MCF 10A (cell line): Measurements from ENCODE around the gene FAM13A. TPM values are rescaled to one million over a fixed set of nuclear protein-coding genes. Genes with fewer than 3 reads are reported as not detected.

ENCODE experiments used
- BruUV-seq: library from RNA; stranded (reverse); fragments of 400-500 nt; replicated peaks from 2 replicates; lab custom pipeline; 2021; lab: Mats Ljungman, UMichigan
- CTCF ChIA-PET: fragments of 300-600 bp; sonication (Branson Sonifier 250); formaldehyde crosslinking; extraction: SDS; loops from one replicate; lab custom pipeline; 2021; ENCODE audit warnings: antibody characterized with exemption, inconsistent platforms; lab: Yijun Ruan, JAX
- POLR2A ChIA-PET: fragments of 300-600, 350-650 bp; sonication (Branson Sonifier 250); formaldehyde crosslinking; extraction: SDS; loops from one replicate; lab custom pipeline; 2020; ENCODE audit warnings: antibody characterized with exemption, inconsistent platforms; lab: Yijun Ruan, JAX
- DNase-seq: peaks from one replicate; pipeline ENCODE4 v3.0.0-alpha.2; 2018; ENCODE audit not compliant: unreplicated experiment
- H3K27ac Mint-ChIP-seq: one replicate; pipeline ENCODE4 v1.8.0; 2022; ENCODE audit warnings: mild to moderate bottlenecking, low read depth, mixed read lengths; ENCODE audit not compliant: unreplicated experiment
- H3K27me3 Mint-ChIP-seq: one replicate; pipeline ENCODE4 v1.8.0; 2022; ENCODE audit warnings: mixed read lengths; ENCODE audit not compliant: insufficient read depth, unreplicated experiment
- H3K36me3 Mint-ChIP-seq: one replicate; pipeline ENCODE4 v1.8.0; 2022; ENCODE audit warnings: mild to moderate bottlenecking, moderate library complexity, mixed read lengths; ENCODE audit not compliant: insufficient read depth, unreplicated experiment
- H3K4me1 Mint-ChIP-seq: one replicate; pipeline ENCODE4 v1.8.0; 2022; ENCODE audit warnings: mixed read lengths; ENCODE audit not compliant: insufficient read depth, unreplicated experiment
- H3K4me3 Mint-ChIP-seq: one replicate; pipeline ENCODE4 v1.8.0; 2022; ENCODE audit warnings: mild to moderate bottlenecking, moderate library complexity, mixed read lengths; ENCODE audit not compliant: unreplicated experiment
- H3K9me3 Mint-ChIP-seq: one replicate; pipeline ENCODE4 v1.8.0; 2022; ENCODE audit warnings: mixed read lengths; ENCODE audit not compliant: unreplicated experiment
- intact Hi-C: fragments of 100-400 bp; cut with micrococcal nuclease; formaldehyde crosslinking; loops from 2 replicates; pipeline ENCODE4 v1.14.1; 2022
- total RNA-seq: library from RNA; stranded (reverse); gene quantifications from 2 replicates; pipeline ENCODE4 v1.2.3, GENCODE V29; 2022
- TF ChIP-seq, protein P1 (sequence below): fragments of 200-600 bp; IDR thresholded peaks from one replicate; pipeline ENCODE4 v1.8.0; 2022; ENCODE audit warnings: antibody characterized with exemption, mild to moderate bottlenecking; ENCODE audit not compliant: unreplicated experiment

FAM13A gene
- total RNA-seq, 1 experiment from 2014 or later = 11.1 TPM

DNA sequence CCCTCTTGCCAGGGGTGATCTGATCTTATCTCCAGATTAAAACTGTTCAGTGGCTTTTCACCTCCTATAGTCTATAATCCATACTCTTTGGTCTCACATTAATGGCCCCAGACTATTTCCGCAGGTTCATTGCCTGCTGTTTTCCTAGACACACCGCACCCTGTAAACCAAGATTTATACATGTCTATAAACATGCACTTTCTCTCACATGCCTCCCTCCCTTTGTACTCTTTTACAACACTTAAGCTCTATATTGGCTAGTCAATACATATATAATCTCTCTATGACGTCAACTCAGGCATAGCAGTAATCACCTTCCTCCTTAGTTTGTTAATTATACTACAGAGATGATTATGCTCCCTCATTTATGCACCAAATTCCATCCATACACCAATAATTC, 188.5 kb downstream of the FAM13A start:
- intact Hi-C loops = no loop called here
- no peaks in the 10 kb centered on the region for H3K27me3 Mint-ChIP-seq
- H3K4me3 Mint-ChIP-seq = no peak overlapping the region
- ChIA-PET POLR2A (no interaction called here), CTCF (no interaction called here)
- peaks cover 7% of the 10 kb centered on the region for H3K9me3 Mint-ChIP-seq
- H3K36me3 Mint-ChIP-seq = peaks cover 6% of the 10 kb centered on the region
- H3K27ac Mint-ChIP-seq = no peak overlapping the region
- peaks cover 7% of the 10 kb centered on the region for H3K4me1 Mint-ChIP-seq
- no TSS peak for BruUV-seq
- no peak for DNase-seq
- TF ChIP-seq, protein P1, sequence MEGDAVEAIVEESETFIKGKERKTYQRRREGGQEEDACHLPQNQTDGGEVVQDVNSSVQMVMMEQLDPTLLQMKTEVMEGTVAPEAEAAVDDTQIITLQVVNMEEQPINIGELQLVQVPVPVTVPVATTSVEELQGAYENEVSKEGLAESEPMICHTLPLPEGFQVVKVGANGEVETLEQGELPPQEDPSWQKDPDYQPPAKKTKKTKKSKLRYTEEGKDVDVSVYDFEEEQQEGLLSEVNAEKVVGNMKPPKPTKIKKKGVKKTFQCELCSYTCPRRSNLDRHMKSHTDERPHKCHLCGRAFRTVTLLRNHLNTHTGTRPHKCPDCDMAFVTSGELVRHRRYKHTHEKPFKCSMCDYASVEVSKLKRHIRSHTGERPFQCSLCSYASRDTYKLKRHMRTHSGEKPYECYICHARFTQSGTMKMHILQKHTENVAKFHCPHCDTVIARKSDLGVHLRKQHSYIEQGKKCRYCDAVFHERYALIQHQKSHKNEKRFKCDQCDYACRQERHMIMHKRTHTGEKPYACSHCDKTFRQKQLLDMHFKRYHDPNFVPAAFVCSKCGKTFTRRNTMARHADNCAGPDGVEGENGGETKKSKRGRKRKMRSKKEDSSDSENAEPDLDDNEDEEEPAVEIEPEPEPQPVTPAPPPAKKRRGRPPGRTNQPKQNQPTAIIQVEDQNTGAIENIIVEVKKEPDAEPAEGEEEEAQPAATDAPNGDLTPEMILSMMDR = no peak

DNA sequence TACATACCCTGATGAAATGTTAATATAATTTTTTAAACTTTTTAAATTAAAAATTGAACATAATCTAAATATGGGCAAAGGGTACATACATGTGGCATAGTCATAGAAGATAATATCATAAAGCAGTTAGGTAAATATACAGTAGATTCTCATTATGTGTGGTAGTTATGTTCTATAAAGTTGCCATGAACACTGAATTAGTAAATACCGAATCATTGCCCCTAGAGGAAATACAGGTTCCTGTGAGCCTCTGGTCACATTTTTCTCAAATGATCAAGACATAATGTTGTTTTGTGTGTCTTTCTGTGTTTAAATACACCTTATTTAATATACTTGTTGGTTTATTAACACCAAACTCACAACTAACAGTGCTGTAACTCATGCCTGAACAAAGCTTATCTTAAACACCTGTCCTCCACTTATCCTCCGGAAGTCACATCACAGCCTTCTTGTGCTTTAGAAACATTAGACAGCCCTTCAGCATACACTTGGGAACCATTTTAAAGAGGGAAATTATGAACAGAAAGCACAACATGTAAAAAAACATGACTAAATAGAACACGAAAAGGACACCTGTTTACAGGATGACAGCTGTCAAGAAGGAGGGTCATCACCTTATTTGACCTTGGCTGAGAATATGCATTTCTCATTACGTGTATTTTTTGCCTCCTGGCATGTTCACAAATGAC, 190.0 kb downstream of the FAM13A start:
- Mint-ChIP-seq H3K27ac (peak overlapping the region; percentile 79), H3K36me3 (peaks cover 6% of the 10 kb centered on the region), H3K9me3 (peaks cover 7% of the 10 kb centered on the region), H3K4me3 (no peak overlapping the region), H3K4me1 (peaks cover 7% of the 10 kb centered on the region), H3K27me3 (no peaks in the 10 kb centered on the region)
- BruUV-seq = TSS peak; percentile 85
- POLR2A ChIA-PET = no interaction called here
- TF ChIP-seq, protein P1 = no peak
- intact Hi-C loops = no loop called here
- CTCF ChIA-PET = no interaction called here
- peak; percentile 21 for DNase-seq

DNA sequence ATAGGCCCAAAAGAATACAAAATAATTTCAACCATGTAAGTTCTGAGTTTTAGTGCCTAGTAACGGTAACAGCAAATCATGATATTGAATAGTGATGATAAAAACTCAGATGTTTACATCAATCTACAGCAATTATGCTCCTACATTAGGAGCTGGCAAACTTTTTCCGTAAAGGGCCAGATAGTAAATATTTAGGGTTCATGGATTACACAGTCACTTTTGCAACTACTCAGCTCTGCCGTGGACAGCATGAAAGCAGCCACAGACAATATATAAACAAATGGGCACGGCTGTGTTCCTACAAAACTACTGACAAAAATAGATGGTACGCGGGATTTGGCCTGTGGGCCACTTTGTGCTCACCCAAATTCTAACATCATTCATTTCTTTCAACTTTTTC, 191.5 kb downstream of the FAM13A start:
- H3K4me3 Mint-ChIP-seq = no peak overlapping the region
- H3K36me3 Mint-ChIP-seq = peaks cover 6% of the 10 kb centered on the region
- peak; percentile 34 for DNase-seq
- BruUV-seq = no TSS peak
- intact Hi-C loops = no loop called here
- peak overlapping the region; percentile 82 for H3K27ac Mint-ChIP-seq
- ChIA-PET POLR2A (interaction anchor here (0.7 kb wide), 1 partner anchor 9 kb away, joined by 3 read pairs; no protein-coding TSS in a partner anchor), CTCF (interaction anchor here (1.1 kb wide), 1 partner anchor 158 kb away, joined by 3 read pairs; no protein-coding TSS in a partner anchor)
- TF ChIP-seq, protein P1 = no peak
- H3K9me3 Mint-ChIP-seq = no peaks in the 10 kb centered on the region
- H3K4me1 Mint-ChIP-seq = peaks cover 7% of the 10 kb centered on the region
- H3K27me3 Mint-ChIP-seq = no peaks in the 10 kb centered on the region

DNA sequence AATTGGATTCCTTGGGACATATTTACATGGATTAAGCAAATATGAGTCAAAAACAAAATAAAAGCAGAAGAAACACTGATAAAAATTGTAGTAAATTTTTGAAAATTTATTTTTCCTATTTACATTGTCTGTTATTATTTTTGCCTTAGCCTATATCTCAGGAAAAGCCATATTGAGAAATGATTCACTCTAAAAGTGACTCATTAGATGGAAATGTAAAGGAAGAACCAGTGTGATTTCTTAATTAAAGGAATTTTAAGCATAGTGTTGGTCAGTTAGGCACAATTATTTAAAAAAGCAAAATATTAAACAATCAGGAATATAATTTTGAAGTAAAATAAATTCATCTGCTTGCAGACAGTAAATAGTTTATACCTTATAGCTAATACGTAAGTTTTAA, 191.9 kb downstream of the FAM13A start:
- POLR2A ChIA-PET = interaction anchor here (0.7 to 0.9 kb wide), 3 partner anchors 8 to 84 kb away, joined by 3 read pairs; no protein-coding TSS in a partner anchor
- CTCF ChIA-PET = no interaction called here
- TF ChIP-seq, protein P1 = no peak
- BruUV-seq = no TSS peak
- Mint-ChIP-seq H3K9me3 (no peaks in the 10 kb centered on the region), H3K27me3 (no peaks in the 10 kb centered on the region), H3K4me1 (peaks cover 7% of the 10 kb centered on the region), H3K27ac (peak overlapping the region; percentile 82), H3K36me3 (peaks cover 6% of the 10 kb centered on the region), H3K4me3 (no peak overlapping the region)
- DNase-seq = peak; percentile 40
- intact Hi-C loops = no loop called here
